Activated T-cell treated with anti-CD3 and anti-CD28 coated beads for 24 hours (primary cell): Measurements from ENCODE around the gene MRPL21.
"Not testable (repeated sequence)": the region's sequence is repeated elsewhere in the genome, so short reads cannot be mapped to it uniquely, and the experiment has no call there.

Source experiments
- DNase-seq: peaks from one replicate; pipeline ENCODE4 v3.0.0-alpha.2; 2020; ENCODE audit warnings: low read depth

Gene MRPL21

GRCh38 chr11:68867066-68867465, 36.6 kb downstream of the MRPL21 start:
- no peak for DNase-seq

- no peak for DNase-seq
These were observed 38.4 kb downstream of the MRPL21 start for GRCh38 chr11:68865241-68865640.

- DNase-seq, result no peak
These were observed 39.9 kb downstream of the MRPL21 start for GRCh38 chr11:68863553-68864265.

- no peak for DNase-seq
These were observed 41.2 kb downstream of the MRPL21 start for GRCh38 chr11:68862421-68862820.

GRCh38 chr11:68859123-68859522, 44.5 kb downstream of the MRPL21 start:
- no peak for DNase-seq

GRCh38 chr11:68857037-68857586, 46.5 kb downstream of the MRPL21 start:
- no peak for DNase-seq

- DNase-seq, result not testable (repeated sequence)
These were observed 47.1 kb downstream of the MRPL21 start for GRCh38 chr11:68856425-68857030.

- no peak for DNase-seq
These were observed 48.2 kb downstream of the MRPL21 start for GRCh38 chr11:68855205-68855981.

GRCh38 chr11:68854273-68854958, 49.2 kb downstream of the MRPL21 start:
- DNase-seq, result no peak

GRCh38 chr11:68852628-68853027, 51.0 kb downstream of the MRPL21 start:
- DNase-seq, result no peak

- no peak for DNase-seq
These were observed 55.2 kb downstream of the MRPL21 start for GRCh38 chr11:68848429-68848828.

- DNase-seq, result no peak
These were observed 56.2 kb downstream of the MRPL21 start for GRCh38 chr11:68847395-68847794.

- no peak for DNase-seq
These were observed 58.2 kb downstream of the MRPL21 start for GRCh38 chr11:68845351-68846002.

GRCh38 chr11:68844801-68845200, 58.8 kb downstream of the MRPL21 start:
- DNase-seq, result no peak

- no peak for DNase-seq
These were observed 59.3 kb downstream of the MRPL21 start for GRCh38 chr11:68844376-68844775.

- DNase-seq, result peak; percentile 64
These were observed 59.8 kb downstream of the MRPL21 start for GRCh38 chr11:68843703-68844312.

GRCh38 chr11:68843052-68843561, 60.5 kb downstream of the MRPL21 start:
- peak; percentile 46 for DNase-seq

- no peak for DNase-seq
These were observed 61.1 kb downstream of the MRPL21 start for GRCh38 chr11:68842427-68843051.

GRCh38 chr11:68841718-68842426, 61.8 kb downstream of the MRPL21 start, which contains the start of gene CPT1A:
TSS of gene CPT1A (minus strand) at chr11:68841916. CDS start at chr11:68815474, 26,442 bp downstream.
- DNase-seq, result peak; percentile 59
